ENCODE data around the gene TDRKH.
"Not testable (repeated sequence)": the region's sequence is repeated elsewhere in the genome, so short reads cannot be mapped to it uniquely, and the experiment has no call there.

The TDRKH gene

DNA sequence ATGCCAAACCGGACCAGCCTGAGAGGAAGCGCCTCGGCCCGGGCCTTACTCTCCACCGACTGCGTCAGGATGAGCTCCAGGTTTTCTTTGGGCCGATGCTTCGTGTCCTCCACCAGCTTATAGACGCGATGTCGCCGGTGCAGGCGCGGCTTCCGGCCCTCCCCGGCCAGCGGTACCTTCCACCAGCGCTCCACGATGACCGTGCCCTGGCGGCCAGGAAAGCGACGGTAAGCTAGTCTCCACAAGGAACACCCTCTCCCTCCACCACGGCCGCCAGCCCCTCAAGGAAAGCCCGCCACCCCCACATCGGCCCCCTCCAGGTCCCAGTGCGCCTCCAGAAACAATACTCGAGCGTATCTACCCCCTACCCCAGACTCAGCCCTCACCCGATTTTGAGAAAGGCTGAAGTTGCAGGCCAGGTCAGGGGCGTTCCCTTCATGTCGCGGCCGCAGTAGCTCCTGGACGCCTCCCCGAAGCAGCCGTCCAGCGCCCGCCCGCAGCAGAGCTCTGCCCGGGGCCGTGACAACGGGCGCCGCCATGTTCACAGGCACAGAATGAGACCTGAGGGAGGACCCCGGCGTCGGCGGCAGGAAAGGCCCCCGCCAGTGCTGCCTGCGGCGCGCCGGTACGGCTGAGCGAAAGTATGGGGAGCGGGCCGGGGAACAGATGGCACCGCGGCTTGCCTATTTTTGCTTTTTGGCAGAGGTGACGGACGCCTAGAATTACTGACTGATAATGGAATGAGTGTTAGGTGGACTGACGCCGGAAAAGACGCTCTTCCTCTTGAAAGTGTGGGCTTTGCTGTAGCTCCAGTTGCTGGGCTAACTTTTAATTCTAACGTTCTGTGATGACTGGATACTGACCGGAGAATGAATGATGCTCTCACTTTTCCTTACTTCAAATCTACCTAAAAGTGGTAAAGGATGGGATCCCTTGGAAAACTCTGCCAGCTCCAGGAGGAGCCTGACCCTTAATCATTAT lies 27.1 kb downstream of the TDRKH start, which contains the start of gene MRPL9:
MRPL9 (minus strand) TSS at position 556 of the 981 bp plus-strand sequence; CDS start at position 539, 17 bp downstream.
- DNase-seq (ENCODE audit: low spot score) = peak; percentile 92

DNA sequence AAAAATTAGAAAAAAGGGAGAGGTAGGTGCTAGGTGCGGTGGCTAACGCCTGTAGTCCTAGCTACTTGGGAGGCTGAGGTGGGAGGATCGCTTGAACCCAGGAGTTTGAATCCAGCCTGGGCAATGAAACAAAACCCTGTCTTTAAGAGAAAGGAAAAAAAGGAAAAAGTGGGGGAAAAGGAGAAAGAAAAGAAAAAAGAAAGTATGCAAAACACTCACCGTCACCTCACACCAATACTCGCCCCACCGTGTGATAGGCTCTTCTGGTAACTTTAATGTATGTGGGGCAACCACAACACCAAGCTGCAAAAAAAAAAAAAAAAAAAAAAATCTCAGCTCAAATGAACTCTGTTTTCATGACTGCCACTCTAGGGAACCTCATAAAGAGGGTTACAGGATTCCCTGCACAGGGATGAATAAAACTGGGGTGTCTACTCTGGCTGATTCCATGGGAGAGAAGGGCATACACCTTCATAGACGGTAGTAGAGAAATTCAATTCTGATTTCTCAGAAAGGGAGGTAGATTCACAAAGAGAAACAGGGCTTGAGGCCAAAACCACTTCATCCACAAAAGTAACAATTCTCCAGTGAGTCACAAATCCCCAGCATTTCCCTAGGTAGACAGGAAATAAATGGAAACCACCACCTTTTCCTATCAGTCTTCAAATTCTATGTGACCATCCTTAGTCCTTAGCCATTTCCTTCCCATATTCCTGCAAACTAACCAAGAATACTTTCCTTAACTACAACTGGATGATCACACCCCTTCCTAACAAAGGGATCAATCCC lies 29.5 kb downstream of the TDRKH start:
- DNase-seq (ENCODE audit: low spot score) = no peak

DNA sequence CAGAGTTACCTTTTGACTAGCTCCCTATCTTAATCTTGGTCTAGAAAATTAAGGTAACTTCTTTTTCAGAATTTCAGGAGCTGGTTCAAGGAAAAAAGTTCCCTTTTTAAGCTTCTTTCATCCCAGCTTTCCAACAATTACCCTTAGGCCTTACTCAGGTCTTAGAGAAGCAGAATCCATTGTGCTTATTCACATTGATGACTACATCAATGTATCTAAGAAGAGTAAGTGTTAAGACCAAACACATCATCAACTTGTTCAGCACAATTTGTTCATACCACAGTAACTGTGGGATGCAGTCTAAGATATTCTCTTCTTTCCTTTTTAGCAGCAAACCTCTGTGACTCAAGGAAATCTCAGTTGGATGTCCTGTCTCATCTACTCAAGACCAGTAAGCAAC lies 31.1 kb downstream of the TDRKH start:
- no peak for DNase-seq (ENCODE audit: low spot score)

DNA sequence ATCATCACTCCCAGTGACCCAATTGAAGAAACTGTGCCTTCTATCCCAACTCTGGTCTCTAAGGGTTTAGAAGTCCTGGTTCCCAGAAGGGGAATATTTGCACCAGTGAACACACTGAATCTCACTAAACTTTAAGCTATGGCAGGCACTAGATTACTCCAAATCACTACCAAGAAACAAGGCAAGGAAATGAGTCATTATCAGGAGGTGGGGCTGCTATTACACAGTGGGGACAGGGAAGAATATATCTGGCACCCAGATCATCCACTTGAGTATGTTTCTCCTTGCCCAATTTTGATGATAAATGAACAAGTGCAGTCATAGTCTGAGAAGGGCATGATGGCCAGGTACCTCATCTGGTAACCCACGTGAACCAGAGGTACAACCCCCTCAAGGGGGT lies 34.0 kb downstream of the TDRKH start:
- DNase-seq (ENCODE audit: low spot score) = no peak

DNA sequence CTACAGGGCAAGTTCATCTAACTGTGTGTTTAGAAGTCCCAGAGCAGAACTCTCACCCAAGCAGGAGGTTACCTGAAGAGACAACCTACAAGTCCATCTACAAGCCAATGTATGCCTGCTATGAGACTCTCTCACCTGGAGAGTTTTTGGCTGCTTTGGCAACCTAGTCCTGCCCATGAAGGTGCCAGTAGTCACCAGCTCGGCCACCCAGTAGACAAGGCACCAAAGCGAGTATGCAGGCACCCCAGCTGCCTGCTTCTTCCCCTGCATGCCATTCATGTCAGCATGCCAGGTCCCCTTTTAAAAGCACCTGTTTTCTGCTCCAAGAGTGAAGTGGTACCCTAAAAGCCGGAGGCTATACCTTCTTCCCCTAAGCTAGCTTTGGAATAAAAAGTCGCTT lies 48.8 kb downstream of the TDRKH start:
- DNase-seq (ENCODE audit: low spot score) = no peak

DNA sequence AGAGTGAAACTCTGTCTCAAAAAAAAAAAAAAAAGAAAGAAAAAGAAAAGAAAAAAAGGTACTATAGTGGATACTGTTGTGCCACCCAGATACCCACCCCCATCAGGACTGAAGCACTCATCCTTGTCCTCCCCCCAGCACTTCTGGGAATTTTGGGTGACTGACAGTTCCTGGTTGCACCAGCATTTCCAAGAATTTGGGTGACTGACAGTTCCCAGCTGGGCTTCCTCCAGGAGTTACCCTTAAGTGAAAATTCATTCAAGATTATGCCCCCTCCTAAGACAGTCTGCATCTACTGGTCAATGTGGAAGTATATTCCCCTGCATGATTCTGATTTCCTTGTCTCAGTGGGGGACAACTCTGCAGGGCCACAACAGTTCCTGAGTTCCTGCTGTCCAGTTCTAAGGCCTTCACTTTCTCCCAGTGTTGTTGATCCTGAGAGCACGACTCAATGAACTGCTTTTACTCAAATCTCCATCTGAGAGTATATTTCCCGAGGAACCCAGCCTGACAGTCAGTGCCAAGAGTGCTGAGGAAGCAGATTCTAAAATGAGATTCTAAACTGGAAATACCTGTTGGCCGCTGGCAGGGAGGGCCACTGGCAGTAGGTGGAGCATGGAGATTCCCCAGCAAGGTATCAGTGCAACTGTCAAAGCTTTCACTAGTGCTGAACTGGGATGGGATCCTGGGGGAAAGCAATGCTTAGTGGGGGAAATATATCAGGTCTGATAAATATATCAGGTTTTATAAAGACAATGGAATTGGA lies 50.5 kb downstream of the TDRKH start:
- DNase-seq (ENCODE audit: low spot score) = no peak

DNA sequence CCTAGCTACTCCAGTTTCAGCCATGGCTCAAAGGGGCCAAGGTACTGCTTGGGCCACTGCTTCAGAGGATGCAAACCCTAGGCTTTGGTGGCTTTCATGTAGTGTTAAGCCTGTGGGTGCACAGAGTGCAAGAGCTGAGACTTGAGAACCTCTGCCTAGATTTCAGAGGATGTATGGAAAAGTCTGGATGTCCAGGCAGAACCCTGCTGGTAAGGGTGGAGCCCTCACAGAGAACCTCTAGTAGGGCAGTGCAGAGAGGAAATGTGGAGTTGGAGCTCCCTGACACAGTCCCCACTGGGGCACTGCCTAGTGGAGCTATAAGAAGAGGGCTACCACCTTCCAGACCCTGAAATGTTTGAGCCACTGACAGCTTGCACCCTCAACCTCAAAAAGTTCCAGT lies 52.8 kb downstream of the TDRKH start:
- DNase-seq (ENCODE audit: low spot score) = no peak

DNA sequence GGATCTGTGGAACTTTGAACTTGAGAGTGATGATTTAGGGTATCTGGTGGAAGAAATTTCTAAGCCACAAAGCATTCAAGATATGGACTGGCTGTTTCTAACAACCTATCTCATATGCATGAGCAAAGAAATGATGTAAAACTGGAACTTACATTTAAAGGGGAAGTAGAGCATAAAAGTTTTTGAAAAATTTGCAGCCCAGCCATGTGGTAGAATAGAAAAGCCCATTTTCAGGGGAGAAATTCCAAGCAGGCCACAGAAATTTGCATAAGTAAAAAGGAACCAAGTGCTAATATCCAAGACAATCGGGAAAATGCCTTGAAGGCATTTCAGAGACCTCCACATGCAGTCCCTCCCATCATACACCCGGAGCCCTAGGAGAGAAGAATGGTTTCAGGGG lies 53.3 kb downstream of the TDRKH start:
- DNase-seq (ENCODE audit: low spot score) = no peak

DNA sequence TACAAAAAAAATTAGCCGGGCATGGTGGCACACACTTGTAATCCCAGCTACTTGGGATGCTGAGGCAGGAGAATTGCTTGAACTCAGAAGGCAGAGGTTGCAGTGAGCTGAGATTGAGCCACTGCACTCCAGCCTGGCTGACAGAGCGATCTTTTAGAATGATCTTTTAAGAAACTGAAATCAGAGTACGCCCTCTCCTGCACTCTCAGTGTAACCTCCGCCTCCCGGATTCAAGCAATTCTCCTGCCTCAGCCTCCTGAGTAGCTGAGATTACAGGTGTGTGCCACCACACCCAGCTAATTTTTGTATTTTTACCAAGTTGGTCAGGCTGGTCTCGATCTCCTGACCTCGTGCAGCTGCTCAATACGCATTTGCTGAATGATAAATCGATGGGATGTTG lies 56.3 kb downstream of the TDRKH start:
- DNase-seq (ENCODE audit: low spot score) = not testable (repeated sequence)

DNA sequence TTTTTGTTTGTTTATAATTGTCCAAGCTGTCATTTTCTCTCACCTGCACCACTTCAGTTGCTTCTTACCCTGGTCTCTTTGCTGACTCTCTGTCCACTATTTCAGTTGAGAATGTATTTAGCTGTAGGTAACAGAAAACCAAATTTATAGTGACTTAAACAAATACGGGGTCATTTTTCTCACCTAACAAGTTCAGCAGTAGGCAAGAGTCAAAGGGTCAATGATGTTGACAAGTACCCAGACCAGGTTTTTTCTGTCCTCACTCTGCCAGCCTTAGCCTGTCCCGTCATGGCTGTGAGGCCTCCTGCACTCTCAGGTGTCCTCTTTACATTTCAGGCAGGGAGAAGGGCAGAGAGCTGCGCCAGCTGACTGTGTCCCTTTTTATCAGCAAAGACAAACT lies 57.2 kb downstream of the TDRKH start:
- no peak for DNase-seq (ENCODE audit: low spot score)

DNA sequence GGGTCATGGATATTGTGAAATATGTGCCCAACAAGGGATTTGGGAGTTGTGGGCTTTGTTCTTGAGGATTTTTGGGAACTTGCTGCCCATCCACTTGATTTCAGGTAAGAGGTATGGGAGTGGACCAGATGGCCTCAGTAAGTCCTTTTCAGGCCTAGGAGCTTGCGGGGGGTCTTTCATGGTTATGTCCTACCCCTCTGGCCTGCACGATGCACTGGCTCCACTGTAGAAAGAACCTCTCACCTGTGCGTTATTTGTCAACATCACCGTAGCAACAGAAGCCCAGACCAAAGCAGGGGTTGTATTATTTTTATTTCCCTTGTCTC lies 60.4 kb downstream of the TDRKH start:
- DNase-seq (ENCODE audit: low spot score) = no peak

DNA sequence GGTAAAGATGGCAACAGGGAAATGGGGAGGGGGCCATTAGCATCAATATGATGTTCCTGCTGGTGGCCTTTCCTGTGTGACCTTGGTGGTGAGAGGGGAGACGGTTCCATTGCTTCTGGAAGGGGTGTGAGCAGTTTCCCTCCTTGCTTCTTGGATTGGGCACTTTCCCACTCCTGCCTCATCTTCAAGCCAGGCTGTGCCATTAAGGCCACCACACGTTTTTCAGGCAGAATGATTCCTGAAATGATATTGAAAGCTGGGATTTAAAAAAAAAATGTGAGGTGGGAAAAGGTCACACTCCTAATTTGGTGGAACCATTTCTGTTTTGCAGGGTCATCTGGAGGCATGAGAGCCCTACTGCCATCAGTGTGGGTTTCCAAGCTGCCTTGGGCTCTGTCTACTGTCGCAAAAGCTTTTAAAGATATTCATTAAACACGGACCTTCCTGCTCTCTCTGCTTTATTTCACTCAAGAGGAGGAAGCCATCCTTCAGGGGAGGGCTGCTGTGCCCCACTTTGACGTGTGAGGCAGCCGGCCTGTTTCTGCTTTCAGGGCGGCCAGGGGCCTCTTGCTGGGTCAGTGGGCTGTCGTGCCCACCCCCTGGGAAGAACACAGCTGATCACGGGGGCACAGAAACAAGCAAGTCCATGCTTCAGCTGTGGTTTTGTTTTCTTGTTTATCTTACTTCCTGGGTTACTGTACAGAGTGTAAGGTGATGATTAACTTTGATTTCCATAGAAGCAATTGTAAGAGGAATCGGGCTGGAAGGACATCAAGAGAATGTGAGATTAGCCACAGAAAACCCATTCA lies 60.9 kb downstream of the TDRKH start:
- no peak for DNase-seq (ENCODE audit: low spot score)

DNA sequence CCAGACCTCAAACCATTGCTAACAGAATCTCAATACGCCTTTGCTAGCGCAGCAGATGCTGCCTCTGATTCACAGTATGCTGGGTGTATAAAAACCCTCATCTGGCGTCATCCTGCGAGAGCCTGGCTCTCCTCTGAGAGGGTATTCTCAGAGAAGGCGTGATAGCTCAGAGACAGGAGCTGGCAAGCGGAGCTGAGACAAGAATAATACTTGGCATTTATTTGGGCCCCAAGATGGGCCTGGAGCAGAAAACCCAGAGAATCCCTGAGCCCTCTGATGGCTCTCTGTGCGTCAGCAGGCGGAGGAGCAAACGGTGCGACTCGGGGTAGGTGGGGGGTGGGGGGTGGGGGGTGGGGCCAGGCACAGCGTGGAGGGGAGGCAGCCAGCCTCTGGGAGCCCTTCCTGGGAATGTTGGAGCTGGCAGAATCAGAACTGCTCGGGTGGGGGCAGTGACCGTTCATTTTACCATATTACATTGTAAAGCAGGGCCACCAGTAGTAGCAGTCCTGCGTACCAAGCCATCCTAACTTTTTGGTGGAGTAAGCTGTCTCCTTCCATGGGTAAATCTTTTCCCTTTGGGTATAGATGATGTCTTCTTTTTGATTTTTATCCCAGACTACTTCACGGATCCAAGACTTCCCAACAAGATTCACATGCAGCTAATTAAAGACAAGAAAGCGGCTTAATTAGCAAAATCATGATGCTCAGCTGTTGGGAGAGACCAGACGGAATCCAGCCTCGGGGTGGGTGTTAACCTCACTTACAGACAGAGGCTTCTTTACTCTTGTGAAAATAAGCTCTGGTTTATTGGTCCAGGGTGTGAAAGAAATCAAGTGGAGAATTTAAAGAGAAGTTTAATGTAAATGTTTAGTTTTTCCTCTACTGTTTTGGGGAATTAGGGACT lies 61.9 kb downstream of the TDRKH start:
- DNase-seq (ENCODE audit: low spot score) = no peak

DNA sequence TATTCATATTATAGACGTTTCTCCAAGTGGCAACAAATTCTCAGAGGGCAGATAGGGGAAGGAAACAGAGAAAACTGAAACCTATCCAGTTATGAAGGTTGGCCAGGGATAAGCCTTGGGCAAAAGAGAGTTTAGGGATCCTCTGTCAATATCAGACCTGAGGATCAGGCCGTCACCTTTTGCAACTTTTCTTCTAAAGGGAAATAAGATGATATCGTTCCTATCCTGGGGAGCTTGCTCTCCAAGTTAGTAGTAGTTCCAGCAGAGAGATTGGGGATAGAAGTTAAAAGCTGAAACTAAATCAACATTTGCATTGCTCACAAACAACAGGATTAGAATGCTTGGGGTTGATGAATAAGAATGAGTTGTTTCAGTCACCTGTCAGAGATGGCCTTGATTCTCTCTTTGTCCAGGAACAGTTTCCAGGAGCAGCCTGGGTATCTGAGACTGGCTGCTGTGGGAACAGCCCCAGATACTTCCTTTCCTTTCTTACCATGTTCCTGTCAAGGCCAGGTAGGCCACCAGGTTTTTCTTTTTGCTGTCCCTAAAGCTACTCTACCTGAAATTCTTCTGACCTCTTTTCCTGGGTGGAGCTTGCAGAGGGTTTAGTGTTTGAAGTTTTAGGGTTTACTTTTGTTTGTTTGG lies 66.5 kb downstream of the TDRKH start:
- no peak for DNase-seq (ENCODE audit: low spot score)
